ENCODE data around the gene PLXNA2.
A peak's percentile ranks its signal among the peaks of the same experiment; 100 is the strongest.

Gene PLXNA2

GRCh38 chr1:208100906-208101305, 143.3 kb downstream of the PLXNA2 start:
- Histone ChIP-seq H4K5ac (ENCODE audit: low read length) (no peak overlapping the region), H3K4me1 (ENCODE audit: control insufficient read depth, low read depth, low read length) (no peaks in the 10 kb centered on the region), H3K18ac (ENCODE audit: low read length) (no peak overlapping the region), H3K36me3 (ENCODE audit: control insufficient read depth, insufficient read depth, low read length) (no peaks in the 10 kb centered on the region), H2BK15ac (replicated peaks; ENCODE audit: low read depth) (no peak overlapping the region), H2BK120ac (ENCODE audit: low read depth, low read length) (no peak overlapping the region), H4K8ac (ENCODE audit: low read depth, low read length) (no peak overlapping the region), H3K56ac (ENCODE audit: low read length) (peak overlapping the region; percentile 39), H3K27ac (ENCODE audit: low read depth, low read length) (peak overlapping the region; percentile 27), H3K4ac (ENCODE audit: low read depth, low read length) (no peak overlapping the region), H3K27me3 (ENCODE audit: insufficient read depth, low read length, poor library complexity) (no peaks in the 10 kb centered on the region), H3K4me2 (ENCODE audit: low read length) (no peak overlapping the region), H2BK5ac (ENCODE audit: low read length) (no peak overlapping the region), H3K4me3 (ENCODE audit: low read length) (no peak overlapping the region), H3K9ac (ENCODE audit: low read length) (no peak overlapping the region), H3K79me1 (ENCODE audit: low read length) (no peaks in the 10 kb centered on the region), H2AK5ac (ENCODE audit: low read length) (no peak overlapping the region), H3K23ac (ENCODE audit: low read length) (no peak overlapping the region), H3K79me2 (ENCODE audit: control insufficient read depth, insufficient read depth, low read length) (no peaks in the 10 kb centered on the region)
- DNase-seq = no peak
- WGBS (ENCODE audit: extremely low coverage, insufficient coverage, low lambda C conversion rate) = no CpG with 5 or more reads among the region's 5 CpGs

GRCh38 chr1:208100106-208100505, 144.1 kb downstream of the PLXNA2 start:
- H2BK15ac ChIP-seq (replicated peaks; ENCODE audit: low read depth) = no peak overlapping the region
- no peak overlapping the region for H3K23ac ChIP-seq (ENCODE audit: low read length)
- no peak overlapping the region for H3K9ac ChIP-seq (ENCODE audit: low read length)
- H3K79me2 ChIP-seq (ENCODE audit: control insufficient read depth, insufficient read depth, low read length) = no peaks in the 10 kb centered on the region
- H3K4me1 ChIP-seq (ENCODE audit: control insufficient read depth, low read depth, low read length) = no peaks in the 10 kb centered on the region
- no peaks in the 10 kb centered on the region for H3K27me3 ChIP-seq (ENCODE audit: insufficient read depth, low read length, poor library complexity)
- H4K5ac ChIP-seq (ENCODE audit: low read length) = no peak overlapping the region
- H3K79me1 ChIP-seq (ENCODE audit: low read length) = no peaks in the 10 kb centered on the region
- H2BK120ac ChIP-seq (ENCODE audit: low read depth, low read length) = no peak overlapping the region
- WGBS (ENCODE audit: extremely low coverage, insufficient coverage, low lambda C conversion rate) = no CpG with 5 or more reads among the region's 4 CpGs
- no peak overlapping the region for H3K18ac ChIP-seq (ENCODE audit: low read length)
- no peak overlapping the region for H3K4ac ChIP-seq (ENCODE audit: low read depth, low read length)
- H2BK5ac ChIP-seq (ENCODE audit: low read length) = no peak overlapping the region
- no peaks in the 10 kb centered on the region for H3K36me3 ChIP-seq (ENCODE audit: control insufficient read depth, insufficient read depth, low read length)
- H2AK5ac ChIP-seq (ENCODE audit: low read length) = no peak overlapping the region
- no peak overlapping the region for H3K56ac ChIP-seq (ENCODE audit: low read length)
- no peak for DNase-seq
- no peak overlapping the region for H3K4me2 ChIP-seq (ENCODE audit: low read length)
- H3K27ac ChIP-seq (ENCODE audit: low read depth, low read length) = no peak overlapping the region
- no peak overlapping the region for H3K4me3 ChIP-seq (ENCODE audit: low read length)
- no peak overlapping the region for H4K8ac ChIP-seq (ENCODE audit: low read depth, low read length)

- DNase-seq = no peak
- no CpG with 5 or more reads among the region's 7 CpGs for WGBS (ENCODE audit: extremely low coverage, insufficient coverage, low lambda C conversion rate)
These were observed 145.4 kb downstream of the PLXNA2 start for GRCh38 chr1:208098773-208099172.

GRCh38 chr1:208093754-208094719, 150.1 kb downstream of the PLXNA2 start:
- Histone ChIP-seq H3K23ac (ENCODE audit: low read length) (no peak overlapping the region), H3K27me3 (ENCODE audit: insufficient read depth, low read length, poor library complexity) (no peaks in the 10 kb centered on the region), H3K4me3 (ENCODE audit: low read length) (no peak overlapping the region), H2BK15ac (replicated peaks; ENCODE audit: low read depth) (no peak overlapping the region), H3K36me3 (ENCODE audit: control insufficient read depth, insufficient read depth, low read length) (peaks cover 8% of the 10 kb centered on the region), H2AK5ac (ENCODE audit: low read length) (no peak overlapping the region), H3K4ac (ENCODE audit: low read depth, low read length) (no peak overlapping the region), H3K18ac (ENCODE audit: low read length) (no peak overlapping the region), H4K8ac (ENCODE audit: low read depth, low read length) (no peak overlapping the region), H2BK120ac (ENCODE audit: low read depth, low read length) (no peak overlapping the region), H3K56ac (ENCODE audit: low read length) (no peak overlapping the region), H3K79me1 (ENCODE audit: low read length) (no peaks in the 10 kb centered on the region), H3K4me2 (ENCODE audit: low read length) (no peak overlapping the region), H3K79me2 (ENCODE audit: control insufficient read depth, insufficient read depth, low read length) (no peaks in the 10 kb centered on the region), H3K9ac (ENCODE audit: low read length) (no peak overlapping the region), H4K5ac (ENCODE audit: low read length) (no peak overlapping the region), H3K4me1 (ENCODE audit: control insufficient read depth, low read depth, low read length) (no peaks in the 10 kb centered on the region), H2BK5ac (ENCODE audit: low read length) (no peak overlapping the region), H3K27ac (ENCODE audit: low read depth, low read length) (no peak overlapping the region)
- DNase-seq = peak; percentile 94
- WGBS (ENCODE audit: extremely low coverage, insufficient coverage, low lambda C conversion rate) = no CpG with 5 or more reads among the region's 4 CpGs

More at GRCh38 chr1:208098773-208099172, 145.4 kb downstream of the PLXNA2 start:
- Histone ChIP-seq H3K79me1 (ENCODE audit: low read length) (no peaks in the 10 kb centered on the region), H2BK5ac (ENCODE audit: low read length) (no peak overlapping the region), H3K23ac (ENCODE audit: low read length) (no peak overlapping the region), H3K27ac (ENCODE audit: low read depth, low read length) (no peak overlapping the region), H3K4me3 (ENCODE audit: low read length) (no peak overlapping the region), H3K9ac (ENCODE audit: low read length) (no peak overlapping the region), H3K4me2 (ENCODE audit: low read length) (no peak overlapping the region), H4K8ac (ENCODE audit: low read depth, low read length) (no peak overlapping the region), H3K36me3 (ENCODE audit: control insufficient read depth, insufficient read depth, low read length) (no peaks in the 10 kb centered on the region), H2AK5ac (ENCODE audit: low read length) (no peak overlapping the region), H3K27me3 (ENCODE audit: insufficient read depth, low read length, poor library complexity) (no peaks in the 10 kb centered on the region), H3K4me1 (ENCODE audit: control insufficient read depth, low read depth, low read length) (no peaks in the 10 kb centered on the region), H2BK15ac (replicated peaks; ENCODE audit: low read depth) (no peak overlapping the region), H2BK120ac (ENCODE audit: low read depth, low read length) (no peak overlapping the region), H3K4ac (ENCODE audit: low read depth, low read length) (no peak overlapping the region), H3K56ac (ENCODE audit: low read length) (no peak overlapping the region), H3K79me2 (ENCODE audit: control insufficient read depth, insufficient read depth, low read length) (no peaks in the 10 kb centered on the region), H4K5ac (ENCODE audit: low read length) (no peak overlapping the region), H3K18ac (ENCODE audit: low read length) (no peak overlapping the region)

GRCh38 chr1:208093046-208093445, 151.1 kb downstream of the PLXNA2 start:
- Histone ChIP-seq H3K4me1 (ENCODE audit: control insufficient read depth, low read depth, low read length) (no peaks in the 10 kb centered on the region), H3K27ac (ENCODE audit: low read depth, low read length) (no peak overlapping the region)

More at GRCh38 chr1:208093046-208093445, 151.1 kb downstream of the PLXNA2 start:
- Histone ChIP-seq H3K18ac (ENCODE audit: low read length) (no peak overlapping the region), H3K4me3 (ENCODE audit: low read length) (no peak overlapping the region), H2BK5ac (ENCODE audit: low read length) (no peak overlapping the region), H4K8ac (ENCODE audit: low read depth, low read length) (no peak overlapping the region), H2BK15ac (replicated peaks; ENCODE audit: low read depth) (no peak overlapping the region), H3K79me2 (ENCODE audit: control insufficient read depth, insufficient read depth, low read length) (no peaks in the 10 kb centered on the region), H3K4me2 (ENCODE audit: low read length) (no peak overlapping the region), H3K4ac (ENCODE audit: low read depth, low read length) (no peak overlapping the region), H4K5ac (ENCODE audit: low read length) (no peak overlapping the region), H2AK5ac (ENCODE audit: low read length) (no peak overlapping the region), H3K79me1 (ENCODE audit: low read length) (no peaks in the 10 kb centered on the region), H3K27me3 (ENCODE audit: insufficient read depth, low read length, poor library complexity) (no peaks in the 10 kb centered on the region), H3K56ac (ENCODE audit: low read length) (no peak overlapping the region), H3K23ac (ENCODE audit: low read length) (no peak overlapping the region), H3K9ac (ENCODE audit: low read length) (no peak overlapping the region), H3K36me3 (ENCODE audit: control insufficient read depth, insufficient read depth, low read length) (peaks cover 9% of the 10 kb centered on the region), H2BK120ac (ENCODE audit: low read depth, low read length) (no peak overlapping the region)
- DNase-seq = no peak
- WGBS (ENCODE audit: extremely low coverage, insufficient coverage, low lambda C conversion rate) = no CpG with 5 or more reads among the region's 3 CpGs

Measured in mesendoderm (in vitro differentiated cells).